Activated CD4-positive, alpha-beta T cell treated with anti-CD3 and anti-CD28 coated beads, Interleukin-2, amount 10 ng/mL, durations not matched to agents 7 days and 5 days (primary cell): Measurements from ENCODE around the gene DENND5A. TPM values are rescaled to one million over a fixed set of nuclear protein-coding genes. Genes with fewer than 3 reads are reported as not detected.
A peak's percentile ranks its signal among the peaks of the same experiment; 100 is the strongest.
"Not testable (repeated sequence)": the region's sequence is repeated elsewhere in the genome, so short reads cannot be mapped to it uniquely, and the experiment has no call there.

Experiments
- CTCF ChIA-PET: fragments of 350-600 bp; sonication (Branson Sonifier 250); formaldehyde crosslinking; loops from one replicate; lab custom pipeline; 2021; ENCODE audit warnings: antibody characterized with exemption; lab: Charles Lee
- POLR2A ChIA-PET: fragments of 350-600 bp; sonication (Branson Sonifier 250); formaldehyde crosslinking; loops from one replicate; lab custom pipeline; 2021; ENCODE audit warnings: antibody characterized with exemption; lab: Charles Lee
- DNase-seq: peaks from one replicate; pipeline ENCODE4 v3.0.0-alpha.2; 2020
- H3K27ac Mint-ChIP-seq: one replicate; pipeline ENCODE4 v1.8.0; 2021; ENCODE audit warnings: mild to moderate bottlenecking, moderate library complexity, mixed read lengths
- H3K27me3 Mint-ChIP-seq: one replicate; pipeline ENCODE4 v1.8.0; 2021; ENCODE audit warnings: mixed read lengths
- H3K36me3 Mint-ChIP-seq: one replicate; pipeline ENCODE4 v1.8.0; 2021; ENCODE audit warnings: low read depth, mixed read lengths
- H3K4me1 Mint-ChIP-seq: one replicate; pipeline ENCODE4 v1.8.0; 2021; ENCODE audit warnings: mixed read lengths
- H3K4me3 Mint-ChIP-seq: one replicate; pipeline ENCODE4 v1.8.0; 2021; ENCODE audit warnings: mild to moderate bottlenecking, moderate library complexity, mixed read lengths
- H3K9me3 Mint-ChIP-seq: one replicate; pipeline ENCODE4 v1.8.0; 2021; ENCODE audit warnings: mixed read lengths
- total RNA-seq, 2 experiments: library from RNA; stranded (reverse); gene quantifications; one replicate each; pipeline ENCODE4 v1.2.3, GENCODE V29; 2021

Gene DENND5A
- total RNA-seq, 2 experiments from 2014 or later, result 70.2 to 93.5 TPM

GRCh38 chr11:9225748-9226298, 39.3 kb downstream of the DENND5A start:
- peaks cover 7% of the 10 kb centered on the region for H3K36me3 Mint-ChIP-seq
- CTCF ChIA-PET, result interaction anchor here (0.9 to 1.7 kb wide), 3 partner anchors 9 to 55 kb away, joined by 3 to 5 read pairs (median 3); no protein-coding TSS in a partner anchor
- H3K27me3 Mint-ChIP-seq, result no peaks in the 10 kb centered on the region
- no peak overlapping the region for H3K27ac Mint-ChIP-seq
- DNase-seq, result no peak
- H3K9me3 Mint-ChIP-seq, result no peaks in the 10 kb centered on the region
- POLR2A ChIA-PET, result no interaction called here
- peaks cover 14% of the 10 kb centered on the region for H3K4me1 Mint-ChIP-seq
- H3K4me3 Mint-ChIP-seq, result no peak overlapping the region

DNA sequence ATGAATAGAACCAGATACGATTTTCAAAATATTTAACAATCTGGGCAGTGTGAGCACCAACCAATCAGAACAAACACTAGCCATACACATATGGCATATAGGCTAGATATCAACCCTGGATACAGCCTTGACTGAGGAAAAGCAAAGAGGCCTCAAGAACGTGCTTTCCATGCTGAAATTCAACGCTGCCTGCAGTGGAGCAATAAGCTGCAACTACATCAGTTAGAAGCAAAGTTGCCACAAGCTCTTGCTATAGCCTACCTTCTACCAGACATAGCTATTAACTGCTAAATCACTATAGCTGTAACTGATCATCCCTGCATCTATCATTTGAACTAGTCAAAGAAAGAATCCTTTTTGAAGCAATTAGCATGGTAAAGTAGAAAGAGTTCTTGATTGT, 42.5 kb downstream of the DENND5A start:
- Mint-ChIP-seq H3K36me3 (peaks cover 7% of the 10 kb centered on the region), H3K27me3 (no peaks in the 10 kb centered on the region), H3K4me3 (no peak overlapping the region), H3K27ac (no peak overlapping the region), H3K4me1 (peaks cover 6% of the 10 kb centered on the region), H3K9me3 (no peaks in the 10 kb centered on the region)
- POLR2A ChIA-PET, result no interaction called here
- DNase-seq, result no peak
- CTCF ChIA-PET, result interaction anchor here (0.9 kb wide), 1 partner anchor 37 kb away, joined by 3 read pairs; no protein-coding TSS in a partner anchor

DNA sequence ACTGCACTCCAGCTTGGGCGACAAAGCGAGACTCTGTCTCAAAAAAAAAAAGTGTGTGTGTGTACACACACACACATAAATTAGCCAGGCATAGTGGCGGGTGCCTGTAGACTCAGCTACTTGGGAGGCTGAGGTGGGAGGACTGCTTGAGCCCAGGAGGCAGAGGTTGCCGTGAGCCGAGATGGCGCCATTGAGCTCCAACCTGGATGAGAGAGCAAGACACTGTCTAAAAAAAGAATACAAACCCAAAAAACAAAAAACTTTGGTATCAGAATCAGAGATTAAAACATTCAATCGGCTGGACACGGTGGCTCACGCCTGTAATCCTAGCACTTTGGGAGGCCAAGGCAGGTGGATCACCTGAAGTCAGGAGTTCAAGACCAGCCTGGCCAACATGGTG, 44.3 kb downstream of the DENND5A start:
- H3K36me3 Mint-ChIP-seq, CTCF ChIA-PET, DNase-seq, H3K4me3 Mint-ChIP-seq, POLR2A ChIA-PET, H3K9me3 Mint-ChIP-seq, H3K27ac Mint-ChIP-seq, H3K27me3 Mint-ChIP-seq: not testable (repeated sequence)
- H3K4me1 Mint-ChIP-seq, result peaks cover 10% of the 10 kb centered on the region

GRCh38 chr11:9219572-9219971, 45.6 kb downstream of the DENND5A start:
- POLR2A ChIA-PET, result no interaction called here
- Mint-ChIP-seq H3K4me1 (peaks cover 21% of the 10 kb centered on the region), H3K27me3 (no peaks in the 10 kb centered on the region), H3K36me3 (no peaks in the 10 kb centered on the region), H3K4me3 (no peak overlapping the region), H3K27ac (no peak overlapping the region), H3K9me3 (no peaks in the 10 kb centered on the region)
- CTCF ChIA-PET, result no interaction called here
- DNase-seq, result no peak

DNA sequence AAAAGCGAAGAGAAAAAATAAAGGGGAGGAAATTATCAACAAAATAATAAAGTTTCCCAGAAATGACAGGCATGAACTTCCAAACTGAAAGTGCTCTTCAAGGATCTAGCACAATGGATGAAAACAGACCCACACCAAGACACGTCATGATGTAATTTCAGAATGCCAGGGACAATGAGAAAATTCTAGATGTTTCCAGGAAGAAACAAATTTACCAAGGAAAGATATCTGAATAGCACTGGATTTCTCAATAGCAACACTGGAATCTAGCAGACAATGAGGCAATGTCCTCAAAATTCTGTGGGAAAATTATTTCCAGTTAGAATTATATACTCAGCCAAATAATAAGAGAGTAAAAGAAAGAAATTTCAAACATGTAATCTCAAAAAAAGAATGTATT, 46.0 kb downstream of the DENND5A start:
- POLR2A ChIA-PET, result no interaction called here

DNA sequence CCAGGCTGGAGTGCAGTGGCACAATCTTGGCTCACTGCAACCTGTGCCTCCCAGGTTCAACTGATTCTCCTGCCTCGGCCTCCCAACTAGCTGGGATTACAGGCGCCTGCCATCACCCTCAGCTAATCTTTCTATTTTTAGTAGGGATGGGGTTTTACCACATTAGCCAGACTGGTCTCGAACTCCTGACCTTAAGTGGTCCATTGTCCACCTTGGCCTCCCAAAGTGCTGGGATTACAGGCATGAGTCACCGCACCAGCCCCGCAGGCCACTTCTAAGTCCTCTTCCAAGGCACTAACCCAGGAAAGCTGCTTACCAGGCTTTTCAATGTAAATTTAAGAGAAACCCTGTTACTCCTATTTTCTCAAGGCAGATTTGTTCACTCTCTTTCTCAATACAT, 50.4 kb downstream of the DENND5A start:
- DNase-seq, result no peak
- Mint-ChIP-seq H3K4me3 (no peak overlapping the region), H3K9me3 (no peaks in the 10 kb centered on the region), H3K27me3 (no peaks in the 10 kb centered on the region), H3K4me1 (peaks cover 54% of the 10 kb centered on the region), H3K27ac (peak overlapping the region; percentile 65), H3K36me3 (peaks cover 1% of the 10 kb centered on the region)
- POLR2A ChIA-PET, result interaction anchor here (0.6 kb wide), 1 partner anchor 15 kb away, joined by 3 read pairs; no protein-coding TSS in a partner anchor
- CTCF ChIA-PET, result no interaction called here

More for the DNA sequence above, 46.0 kb downstream of the DENND5A start:
- no peaks in the 10 kb centered on the region for H3K27me3 Mint-ChIP-seq
- DNase-seq, result no peak
- H3K4me3 Mint-ChIP-seq, result no peak overlapping the region
- H3K4me1 Mint-ChIP-seq, result peaks cover 24% of the 10 kb centered on the region
- H3K36me3 Mint-ChIP-seq, result no peaks in the 10 kb centered on the region
- H3K27ac Mint-ChIP-seq, result no peak overlapping the region
- H3K9me3 Mint-ChIP-seq, result no peaks in the 10 kb centered on the region
- CTCF ChIA-PET, result no interaction called here

DNA sequence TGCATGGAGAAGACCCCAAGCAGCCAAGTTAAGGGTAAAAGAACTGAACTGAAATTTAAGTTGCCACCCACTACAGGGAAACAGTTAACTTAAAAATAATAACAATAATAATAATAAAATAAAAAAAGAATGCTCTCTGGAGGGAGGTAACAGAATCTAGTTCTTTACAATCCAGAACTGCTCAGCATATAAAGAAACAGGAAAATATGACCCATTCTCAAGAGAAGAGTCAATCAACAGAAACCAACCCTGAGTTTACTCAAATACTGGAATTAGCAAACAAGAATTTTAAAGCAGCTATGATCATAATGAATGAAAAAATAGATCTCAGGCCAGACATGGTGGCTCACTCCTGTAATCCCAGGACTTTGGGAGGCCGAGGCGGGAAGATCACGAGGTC, 53.8 kb downstream of the DENND5A start:
- no peak for DNase-seq
- H3K27ac Mint-ChIP-seq, result no peak overlapping the region
- peaks cover 1% of the 10 kb centered on the region for H3K36me3 Mint-ChIP-seq
- H3K27me3 Mint-ChIP-seq, result no peaks in the 10 kb centered on the region
- H3K9me3 Mint-ChIP-seq, result no peaks in the 10 kb centered on the region
- ChIA-PET CTCF (interaction anchor here (0.5 to 1.2 kb wide), 3 partner anchors 39 to 194 kb away, joined by 3 read pairs; no protein-coding TSS in a partner anchor), POLR2A (no interaction called here)
- no peak overlapping the region for H3K4me3 Mint-ChIP-seq
- H3K4me1 Mint-ChIP-seq, result peaks cover 68% of the 10 kb centered on the region

DNA sequence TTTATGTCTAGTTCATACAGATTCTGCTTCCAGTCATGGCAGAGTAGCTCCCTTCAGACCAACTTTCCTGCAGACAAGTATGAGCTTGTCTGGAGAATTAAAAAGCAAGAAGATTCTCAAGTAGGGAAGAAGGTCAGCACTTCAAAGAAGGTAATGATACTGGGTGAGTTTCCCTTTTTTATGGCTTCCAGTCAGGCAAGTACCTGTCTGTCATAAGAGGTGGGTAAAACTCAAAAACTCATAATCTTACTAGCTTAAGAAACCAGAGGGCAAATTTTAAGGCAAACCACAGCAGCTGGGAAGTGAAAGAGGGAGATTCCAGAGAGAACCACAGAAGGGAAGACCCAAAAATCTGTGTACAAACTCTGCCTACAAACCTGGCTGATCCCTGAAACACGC, 54.2 kb downstream of the DENND5A start:
- peaks cover 64% of the 10 kb centered on the region for H3K4me1 Mint-ChIP-seq
- DNase-seq, result no peak
- no peak overlapping the region for H3K4me3 Mint-ChIP-seq
- peaks cover 3% of the 10 kb centered on the region for H3K36me3 Mint-ChIP-seq
- ChIA-PET POLR2A (no interaction called here), CTCF (interaction anchor here (0.5 to 1.2 kb wide), 2 partner anchors 39 to 193 kb away, joined by 3 read pairs; no protein-coding TSS in a partner anchor)
- no peaks in the 10 kb centered on the region for H3K27me3 Mint-ChIP-seq
- no peaks in the 10 kb centered on the region for H3K9me3 Mint-ChIP-seq
- no peak overlapping the region for H3K27ac Mint-ChIP-seq

DNA sequence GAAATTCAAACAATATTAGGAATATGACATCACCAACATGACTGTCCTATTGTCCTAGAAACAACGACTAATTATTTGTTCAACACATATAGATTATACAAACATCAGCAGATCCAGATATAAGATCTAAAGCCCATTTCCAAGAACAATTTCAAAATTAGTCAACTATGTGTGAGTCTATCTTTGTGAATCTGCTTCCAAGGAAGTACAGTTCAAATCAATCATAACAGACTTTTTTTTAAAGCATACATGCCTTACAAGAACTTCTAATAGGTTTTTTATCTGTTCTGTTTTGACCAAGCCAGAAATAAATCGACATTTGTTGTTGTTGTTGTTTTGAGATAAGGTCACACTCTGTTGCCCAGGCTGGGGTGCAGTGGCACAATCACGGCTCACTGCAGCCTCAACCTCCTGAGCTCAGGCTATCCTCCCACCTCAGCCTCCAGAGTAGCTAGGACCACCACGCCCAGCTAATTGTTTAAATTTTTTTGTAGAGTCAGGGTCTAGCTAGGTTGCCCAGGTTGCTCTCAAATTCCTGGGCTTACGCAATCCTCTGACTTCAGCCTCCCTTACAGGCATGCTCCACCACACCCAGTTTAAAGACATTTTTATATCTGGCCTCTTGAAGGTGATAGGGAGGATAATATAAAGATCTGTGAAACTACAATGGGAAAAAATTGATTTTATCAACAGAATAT, 54.8 kb downstream of the DENND5A start:
- peaks cover 58% of the 10 kb centered on the region for H3K4me1 Mint-ChIP-seq
- H3K27me3 Mint-ChIP-seq, result no peaks in the 10 kb centered on the region
- DNase-seq, result no peak
- H3K9me3 Mint-ChIP-seq, result no peaks in the 10 kb centered on the region
- no peak overlapping the region for H3K4me3 Mint-ChIP-seq
- peaks cover 3% of the 10 kb centered on the region for H3K36me3 Mint-ChIP-seq
- ChIA-PET CTCF (interaction anchor here (1.2 kb wide), 1 partner anchor 193 kb away, joined by 3 read pairs; no protein-coding TSS in a partner anchor), POLR2A (no interaction called here)
- no peak overlapping the region for H3K27ac Mint-ChIP-seq

DNA sequence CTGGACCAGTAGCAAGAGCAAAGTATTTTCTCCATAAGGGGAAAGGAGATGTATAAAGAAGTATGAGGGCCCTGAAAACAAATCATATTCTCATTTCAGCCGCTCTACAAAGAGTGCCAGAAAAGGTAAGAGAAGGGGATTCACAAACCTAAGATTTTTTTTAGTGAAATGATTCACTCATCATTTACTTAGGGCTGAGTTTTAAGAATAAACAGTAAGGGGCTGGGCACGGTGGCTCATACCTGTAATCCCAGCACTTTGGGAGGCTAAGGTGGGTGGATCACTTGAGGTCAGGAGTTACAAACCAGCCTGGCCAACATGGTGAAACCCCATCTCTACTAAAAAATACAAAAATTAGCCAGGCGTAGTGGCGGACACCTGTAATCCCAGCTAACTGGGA, 55.5 kb downstream of the DENND5A start:
- H3K27ac Mint-ChIP-seq, H3K9me3 Mint-ChIP-seq, POLR2A ChIA-PET, H3K4me3 Mint-ChIP-seq, H3K27me3 Mint-ChIP-seq, DNase-seq, H3K36me3 Mint-ChIP-seq: not testable (repeated sequence)
- H3K4me1 Mint-ChIP-seq, result peaks cover 52% of the 10 kb centered on the region
- CTCF ChIA-PET, result interaction anchor here (1.0 to 1.7 kb wide), 4 partner anchors 10 to 298 kb away, joined by 3 to 5 read pairs (median 4); no protein-coding TSS in a partner anchor

DNA sequence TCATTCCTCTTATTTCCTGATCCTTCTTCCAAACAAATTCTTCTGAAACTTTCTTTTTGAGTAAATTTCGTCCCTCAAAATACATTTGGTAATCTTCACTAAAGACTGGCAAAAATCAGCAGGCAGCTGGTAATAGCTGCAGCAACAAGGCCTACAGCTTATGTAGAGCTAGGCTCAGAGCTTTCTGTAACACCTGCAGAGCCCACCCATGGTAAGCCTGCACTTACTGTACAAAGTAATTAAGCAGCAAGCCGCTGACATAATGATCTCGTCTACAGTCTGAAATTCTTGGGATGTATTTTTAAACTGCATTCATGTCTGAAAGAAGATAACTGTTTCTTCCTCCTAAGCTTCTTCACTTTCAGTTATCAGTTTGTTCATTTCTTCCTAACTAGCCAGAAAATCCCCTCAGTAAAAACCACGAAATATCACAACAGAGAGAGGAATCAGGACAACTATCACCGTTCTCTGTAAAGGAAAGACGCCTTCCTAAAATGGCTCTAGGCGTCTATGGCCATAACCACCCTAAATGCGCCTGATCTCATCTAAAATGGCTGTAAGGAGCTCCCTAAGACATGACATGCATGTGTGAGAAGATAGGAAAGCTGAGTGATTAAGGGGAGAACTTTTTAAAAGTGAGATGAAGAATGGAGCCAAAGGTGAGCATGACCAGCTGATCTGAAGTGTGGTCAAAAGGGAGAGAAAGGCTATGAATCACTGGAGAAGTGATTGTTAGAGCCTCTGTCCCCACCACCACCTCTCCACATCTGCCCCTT, 56.2 kb downstream of the DENND5A start:
- Mint-ChIP-seq H3K4me1 (peaks cover 51% of the 10 kb centered on the region), H3K27me3 (no peaks in the 10 kb centered on the region), H3K4me3 (no peak overlapping the region), H3K27ac (no peak overlapping the region), H3K9me3 (no peaks in the 10 kb centered on the region), H3K36me3 (peaks cover 6% of the 10 kb centered on the region)
- ChIA-PET POLR2A (no interaction called here), CTCF (interaction anchor here (0.8 to 1.7 kb wide), 6 partner anchors 9 to 298 kb away, joined by 3 to 5 read pairs (median 4); no protein-coding TSS in a partner anchor)
- DNase-seq, result no peak

- H3K4me3 Mint-ChIP-seq, result no peak overlapping the region
- H3K9me3 Mint-ChIP-seq, result no peaks in the 10 kb centered on the region
- DNase-seq, result no peak
- H3K36me3 Mint-ChIP-seq, result peaks cover 17% of the 10 kb centered on the region
- no peak overlapping the region for H3K27ac Mint-ChIP-seq
- ChIA-PET CTCF (no interaction called here), POLR2A (no interaction called here)
- H3K27me3 Mint-ChIP-seq, result no peaks in the 10 kb centered on the region
- peaks cover 49% of the 10 kb centered on the region for H3K4me1 Mint-ChIP-seq
Observed at GRCh38 chr11:9207229-9207628, 57.9 kb downstream of the DENND5A start.

- H3K9me3 Mint-ChIP-seq, result no peaks in the 10 kb centered on the region
- ChIA-PET POLR2A (no interaction called here), CTCF (no interaction called here)
- H3K36me3 Mint-ChIP-seq, result peaks cover 21% of the 10 kb centered on the region
- no peak for DNase-seq
- H3K27me3 Mint-ChIP-seq, result no peaks in the 10 kb centered on the region
- no peak overlapping the region for H3K27ac Mint-ChIP-seq
- peaks cover 46% of the 10 kb centered on the region for H3K4me1 Mint-ChIP-seq
- H3K4me3 Mint-ChIP-seq, result no peak overlapping the region
Observed at GRCh38 chr11:9206496-9206895, 58.7 kb downstream of the DENND5A start.
